ENCODE data around the gene UBAC2.
A peak's percentile ranks its signal among the peaks of the same experiment; 100 is the strongest.

UBAC2 gene

GRCh38 chr13:99176309-99177276 lies 24.1 kb upstream of the UBAC2 start:
- H3K4me3 ChIP-seq (ENCODE audit: low read depth in 1 of 2, low read length in 2 of 2) = peak overlapping the region in 1 of 2 experiments; percentile 32; a peak in 1 of 4 replicates
- H4K20me1 ChIP-seq (ENCODE audit: insufficient read depth, low read length) = no peaks in the 10 kb centered on the region
- peak; percentile 87 for ATAC-seq (ENCODE audit: insufficient read depth, low read depth)
- no peaks in the 10 kb centered on the region for H3K79me2 ChIP-seq (ENCODE audit: insufficient read depth, low read length)
- H3K4me1 ChIP-seq (ENCODE audit: insufficient read depth, low read length) = peaks cover 27% of the 10 kb centered on the region
- no peaks in the 10 kb centered on the region for H3K9me3 ChIP-seq (ENCODE audit: insufficient read depth, low read length, severe bottlenecking)
- H3K27me3 ChIP-seq (ENCODE audit: insufficient read depth, low read length, poor library complexity) = no peaks in the 10 kb centered on the region
- no peaks in the 10 kb centered on the region for H3K36me3 ChIP-seq (ENCODE audit: insufficient read depth, low read length)
- no peak overlapping the region for H3K9ac ChIP-seq (ENCODE audit: low read depth, low read length)
- peak; percentile 99 for TF ChIP-seq CTCF (IDR thresholded peaks at IDR 0.05; ENCODE audit: borderline replicate concordance, extremely low read depth, low read length, poor library complexity, severe bottlenecking)
- TF ChIP-seq EZH2 (IDR thresholded peaks at IDR 0.05; ENCODE audit: borderline replicate concordance, low read depth, low read length, severe bottlenecking) = no peak
- peak; percentile 76 for DNase-seq
- peak overlapping the region; percentile 67 for H2AFZ ChIP-seq (ENCODE audit: low read depth, low read length)
- peak overlapping the region; percentile 59 for H3K4me2 ChIP-seq (ENCODE audit: insufficient read depth, low read length)
- H3K27ac ChIP-seq (ENCODE audit: low read length) = no peak overlapping the region

- H3K9ac ChIP-seq (ENCODE audit: low read depth, low read length) = no peak overlapping the region
- no peak overlapping the region for H2AFZ ChIP-seq (ENCODE audit: low read depth, low read length)
- H3K4me3 ChIP-seq (ENCODE audit: low read depth in 1 of 2, low read length in 2 of 2) = no peak overlapping the region
- H3K27me3 ChIP-seq (ENCODE audit: insufficient read depth, low read length, poor library complexity) = no peaks in the 10 kb centered on the region
- H3K79me2 ChIP-seq (ENCODE audit: insufficient read depth, low read length) = no peaks in the 10 kb centered on the region
- no peaks in the 10 kb centered on the region for H3K36me3 ChIP-seq (ENCODE audit: insufficient read depth, low read length)
- H3K9me3 ChIP-seq (ENCODE audit: insufficient read depth, low read length, severe bottlenecking) = peaks cover 8% of the 10 kb centered on the region
- no peak overlapping the region for H3K4me2 ChIP-seq (ENCODE audit: insufficient read depth, low read length)
- DNase-seq = peak; percentile 68
- H3K27ac ChIP-seq (ENCODE audit: low read length) = peak overlapping the region; percentile 17; the same call in 1 of the 2 replicates
- no peaks in the 10 kb centered on the region for H4K20me1 ChIP-seq (ENCODE audit: insufficient read depth, low read length)
- ATAC-seq (ENCODE audit: insufficient read depth, low read depth) = peak; percentile 64
- TF ChIP-seq EZH2 (IDR thresholded peaks at IDR 0.05; ENCODE audit: borderline replicate concordance, low read depth, low read length, severe bottlenecking) = no peak
- no peak for TF ChIP-seq CTCF (IDR thresholded peaks at IDR 0.05; ENCODE audit: borderline replicate concordance, extremely low read depth, low read length, poor library complexity, severe bottlenecking)
- H3K4me1 ChIP-seq (ENCODE audit: insufficient read depth, low read length) = peaks cover 27% of the 10 kb centered on the region
These were observed 22.0 kb upstream of the UBAC2 start for GRCh38 chr13:99178636-99179035.

GRCh38 chr13:99179460-99179859 lies 21.2 kb upstream of the UBAC2 start:
- Histone ChIP-seq H3K9ac (ENCODE audit: low read depth, low read length) (no peak overlapping the region), H3K27me3 (ENCODE audit: insufficient read depth, low read length, poor library complexity) (no peaks in the 10 kb centered on the region), H3K4me3 (ENCODE audit: low read depth in 1 of 2, low read length in 2 of 2) (no peak overlapping the region), H3K36me3 (ENCODE audit: insufficient read depth, low read length) (no peaks in the 10 kb centered on the region), H4K20me1 (ENCODE audit: insufficient read depth, low read length) (no peaks in the 10 kb centered on the region), H3K4me2 (ENCODE audit: insufficient read depth, low read length) (no peak overlapping the region), H2AFZ (ENCODE audit: low read depth, low read length) (no peak overlapping the region), H3K4me1 (ENCODE audit: insufficient read depth, low read length) (peaks cover 27% of the 10 kb centered on the region), H3K79me2 (ENCODE audit: insufficient read depth, low read length) (no peaks in the 10 kb centered on the region), H3K27ac (ENCODE audit: low read length) (no peak overlapping the region), H3K9me3 (ENCODE audit: insufficient read depth, low read length, severe bottlenecking) (peaks cover 8% of the 10 kb centered on the region)
- TF ChIP-seq CTCF (IDR thresholded peaks at IDR 0.05; ENCODE audit: borderline replicate concordance, extremely low read depth, low read length, poor library complexity, severe bottlenecking) = no peak
- no peak for TF ChIP-seq EZH2 (IDR thresholded peaks at IDR 0.05; ENCODE audit: borderline replicate concordance, low read depth, low read length, severe bottlenecking)
- DNase-seq (no peak), ATAC-seq (ENCODE audit: insufficient read depth, low read depth) (no peak)

Measured in DND-41 (cell line).